Chondrocyte (in vitro differentiated cells): Measurements from ENCODE around the gene NFIX. TPM values are rescaled to one million over a fixed set of nuclear protein-coding genes. Genes with fewer than 3 reads are reported as not detected.

ENCODE experiments used
- DNase-seq: peaks from one replicate; pipeline ENCODE4 v3.0.0; 2021; ENCODE audit warnings: mixed read lengths, low spot score
- H3K27ac Mint-ChIP-seq: one replicate; pipeline ENCODE4 v1.8.0; 2021; ENCODE audit warnings: mild to moderate bottlenecking, moderate library complexity, mixed read lengths; ENCODE audit not compliant: unreplicated experiment
- H3K27me3 Mint-ChIP-seq: 2 replicates; pipeline ENCODE4 v1.8.0; 2021; ENCODE audit warnings: low read depth, mixed read lengths
- H3K36me3 Mint-ChIP-seq: 2 replicates; pipeline ENCODE4 v1.8.0; 2021; ENCODE audit warnings: low read depth, mixed read lengths
- H3K4me1 Mint-ChIP-seq: 2 replicates; pipeline ENCODE4 v1.8.0; 2021; ENCODE audit warnings: low read depth, mild to moderate bottlenecking, mixed read lengths
- H3K4me3 Mint-ChIP-seq: one replicate; pipeline ENCODE4 v1.8.0; 2021; ENCODE audit warnings: mild to moderate bottlenecking, moderate library complexity, mixed read lengths; ENCODE audit not compliant: unreplicated experiment
- H3K9me3 Mint-ChIP-seq: 2 replicates; pipeline ENCODE4 v1.8.0; 2021; ENCODE audit warnings: low read depth, mixed read lengths
- CTCF ChIP-seq: fragments of 200-600 bp; sonication (generic); IDR thresholded peaks from 2 replicates; pipeline ENCODE4 v1.5.0; 2021; ENCODE audit warnings: antibody characterized with exemption, mild to moderate bottlenecking, moderate library complexity
- total RNA-seq: library from RNA; stranded (reverse); gene quantifications from 3 replicates; pipeline ENCODE4 v1.2.1, GENCODE V29; 2021

Gene NFIX
- total RNA-seq, 1 donor from 2014 or later, result 98.9 TPM

GRCh38 chr19:13023656-13024055 lies 28.4 kb downstream of the NFIX start:
- peak overlapping the region; percentile 81 for H3K27ac Mint-ChIP-seq
- no peaks in the 10 kb centered on the region for H3K9me3 Mint-ChIP-seq
- no peak for TF ChIP-seq CTCF
- H3K36me3 Mint-ChIP-seq, result peaks cover 33% of the 10 kb centered on the region
- H3K27me3 Mint-ChIP-seq, result peaks cover 9% of the 10 kb centered on the region
- H3K4me1 Mint-ChIP-seq, result peaks cover 56% of the 10 kb centered on the region
- no peak for DNase-seq
- H3K4me3 Mint-ChIP-seq, result peak overlapping the region; percentile 64

- DNase-seq, result no peak
- no peak for TF ChIP-seq CTCF
- Mint-ChIP-seq H3K36me3 (peaks cover 36% of the 10 kb centered on the region), H3K9me3 (no peaks in the 10 kb centered on the region), H3K27ac (no peak overlapping the region), H3K4me3 (peak overlapping the region; percentile 64), H3K27me3 (peaks cover 9% of the 10 kb centered on the region), H3K4me1 (peaks cover 55% of the 10 kb centered on the region)
Observed at GRCh38 chr19:13024126-13024950, 29.1 kb downstream of the NFIX start.

- no peak for TF ChIP-seq CTCF
- no peak for DNase-seq
- Mint-ChIP-seq H3K4me1 (peaks cover 53% of the 10 kb centered on the region), H3K9me3 (no peaks in the 10 kb centered on the region), H3K27me3 (peaks cover 9% of the 10 kb centered on the region), H3K27ac (no peak overlapping the region), H3K4me3 (no peak overlapping the region), H3K36me3 (peaks cover 40% of the 10 kb centered on the region)
Observed at GRCh38 chr19:13024951-13025697, 29.8 kb downstream of the NFIX start.

- Mint-ChIP-seq H3K9me3 (no peaks in the 10 kb centered on the region), H3K27ac (peak overlapping the region; percentile 18), H3K36me3 (peaks cover 39% of the 10 kb centered on the region), H3K4me3 (no peak overlapping the region), H3K27me3 (peaks cover 9% of the 10 kb centered on the region), H3K4me1 (peaks cover 51% of the 10 kb centered on the region)
- no peak for TF ChIP-seq CTCF
- no peak for DNase-seq
Observed at GRCh38 chr19:13025819-13026456, 30.7 kb downstream of the NFIX start.
